ENCODE measurements around the gene LOXL1.
"Not testable (repeated sequence)": the region's sequence is repeated elsewhere in the genome, so short reads cannot be mapped to it uniquely, and the experiment has no call there.

LOXL1 gene

DNA sequence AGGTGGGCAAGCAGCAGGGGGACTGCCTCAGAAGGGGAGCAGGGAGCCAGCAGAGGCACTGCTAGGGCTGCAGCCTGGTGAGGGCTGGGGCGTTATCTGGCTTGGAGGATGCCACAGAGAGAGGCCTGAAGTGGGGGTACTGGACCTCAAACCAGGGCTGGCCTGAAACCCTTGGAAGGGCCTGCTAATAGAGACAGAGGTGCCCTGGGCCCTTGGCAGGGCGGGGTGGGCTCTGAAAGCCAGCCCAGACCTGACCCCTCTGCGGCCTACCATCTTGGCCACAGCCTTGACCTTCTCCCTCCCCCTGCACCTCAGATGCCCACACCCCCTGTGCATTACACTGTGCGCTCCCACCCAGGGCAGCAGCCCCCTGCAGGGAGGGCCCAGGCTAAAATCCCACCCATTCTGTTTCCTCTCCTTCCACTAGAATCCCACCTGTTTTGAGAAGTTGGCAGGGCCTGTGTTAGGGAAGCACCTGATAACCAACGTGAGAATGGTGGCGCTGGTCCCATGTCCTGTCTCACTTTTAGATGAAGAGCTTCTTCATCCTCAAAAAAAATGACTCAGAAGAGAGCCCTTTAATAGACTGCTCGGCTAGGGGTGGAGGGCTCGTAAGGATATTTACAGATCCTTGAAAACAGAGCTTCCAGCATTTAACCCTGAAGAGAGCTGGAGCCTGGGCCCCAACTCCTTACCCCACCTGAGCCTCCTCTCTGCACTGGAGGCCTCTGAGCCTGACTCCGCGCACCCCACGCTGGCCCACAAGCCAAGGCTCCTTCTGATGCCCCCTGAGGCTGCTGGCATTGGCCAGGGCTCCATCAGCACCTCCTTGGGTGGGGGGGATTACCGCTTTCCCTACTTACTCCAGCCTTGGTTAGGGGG, 29.8 kb downstream of the LOXL1 start:
- DNase-seq, result no peak

DNA sequence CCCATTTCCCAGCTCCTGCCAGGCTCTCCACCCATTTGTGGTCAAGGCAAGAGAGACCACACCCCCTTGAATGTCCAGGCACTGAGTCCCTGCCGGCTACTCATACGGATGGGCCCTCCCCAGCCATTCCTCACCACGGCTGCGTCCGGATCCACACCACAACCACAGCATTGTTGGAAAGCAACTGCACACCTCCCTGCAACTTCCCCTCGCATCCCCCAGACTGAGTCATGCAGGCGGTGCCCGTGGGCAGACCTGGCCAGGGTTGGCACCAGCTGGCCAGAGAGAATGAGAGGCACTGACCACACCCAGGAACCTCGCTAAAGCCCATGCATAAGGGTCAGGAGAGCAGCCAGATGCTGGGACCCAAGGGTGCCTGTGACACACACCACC, 30.5 kb downstream of the LOXL1 start:
- DNase-seq, result no peak

DNA sequence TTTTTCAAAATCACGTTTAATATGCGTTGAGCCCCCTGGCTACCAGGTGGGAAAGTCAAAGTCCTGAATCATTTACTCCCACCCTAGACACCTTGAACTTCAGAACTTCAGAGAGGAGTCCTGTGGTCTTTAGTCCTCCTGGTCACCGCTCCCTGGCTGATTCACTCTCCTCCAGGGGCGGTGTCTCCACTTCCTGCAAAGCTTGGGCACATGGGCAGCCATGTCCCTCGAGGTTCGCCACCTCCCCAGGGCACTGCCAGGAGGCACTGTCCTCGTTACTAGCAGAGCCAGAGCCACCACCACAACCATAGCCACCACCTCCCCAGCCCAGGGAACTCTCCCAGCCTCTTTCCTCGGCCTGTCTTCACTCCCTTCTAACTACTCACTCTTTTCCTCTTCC, 31.0 kb downstream of the LOXL1 start:
- DNase-seq, result no peak

DNA sequence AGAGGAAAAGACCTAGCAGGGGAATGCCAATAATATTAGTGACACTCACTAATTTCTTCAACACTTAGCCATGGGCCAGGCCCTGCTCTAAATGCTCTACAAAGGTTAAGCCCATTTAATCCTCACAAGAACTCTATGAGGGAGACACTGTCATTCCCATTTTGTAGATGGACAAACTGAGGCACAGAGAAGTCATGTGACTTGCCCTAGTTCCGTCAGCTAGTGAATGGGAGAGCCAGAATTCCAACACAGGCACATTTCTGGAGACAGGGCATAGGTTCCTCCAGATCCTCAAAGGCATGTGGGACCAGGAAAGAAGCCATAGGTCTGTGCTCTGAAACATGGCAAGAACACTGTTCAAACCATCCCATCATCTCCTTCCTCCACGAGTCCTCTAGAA, 31.5 kb downstream of the LOXL1 start:
- DNase-seq, result no peak

DNA sequence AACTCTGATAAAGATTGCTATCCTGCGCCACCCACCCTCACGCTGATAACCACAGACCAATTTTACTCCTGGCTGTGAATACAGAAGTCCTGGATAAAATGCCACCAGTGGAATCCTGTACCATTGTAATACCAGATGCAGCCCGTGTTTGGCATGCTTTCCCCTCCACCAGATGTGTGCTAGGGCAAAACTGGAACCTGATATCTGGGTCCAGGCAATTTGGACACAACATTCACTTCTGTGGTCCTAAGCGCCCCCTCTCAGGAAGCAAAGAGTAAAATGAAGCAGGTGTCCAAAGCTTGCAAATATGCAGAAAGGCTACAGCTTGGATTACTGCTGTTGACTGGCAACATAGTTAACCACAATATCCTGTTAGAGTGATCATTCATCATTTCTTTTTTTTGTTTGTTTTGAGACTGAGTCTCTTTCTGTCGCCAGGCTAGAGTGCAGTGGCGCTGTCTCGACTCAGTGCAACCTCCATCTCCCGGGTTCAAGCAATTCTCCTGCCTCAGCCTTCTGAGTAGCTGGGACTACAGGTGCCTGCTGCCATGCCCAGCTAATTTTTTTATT, 32.8 kb downstream of the LOXL1 start:
- DNase-seq, result peak; percentile 32 to 51

DNA sequence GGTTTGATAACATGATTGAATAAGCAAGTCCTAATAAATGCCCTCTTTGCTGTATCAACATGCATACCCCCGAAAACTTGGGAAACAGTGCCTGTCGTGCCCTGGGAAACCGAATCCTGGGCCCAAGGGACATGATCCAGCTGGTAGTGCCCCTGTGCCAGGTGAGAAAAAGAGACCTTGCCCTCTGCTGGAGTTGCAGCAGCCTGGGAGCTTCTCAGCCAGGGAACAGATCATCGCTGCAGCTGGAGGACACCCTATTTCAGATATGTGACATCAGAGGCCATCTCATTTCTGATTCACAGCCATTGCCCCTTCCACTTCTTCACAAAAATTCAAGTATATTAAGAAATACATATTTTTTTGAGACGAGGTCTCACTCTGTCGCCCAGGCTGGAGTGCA, 33.5 kb downstream of the LOXL1 start:
- no peak for DNase-seq

DNA sequence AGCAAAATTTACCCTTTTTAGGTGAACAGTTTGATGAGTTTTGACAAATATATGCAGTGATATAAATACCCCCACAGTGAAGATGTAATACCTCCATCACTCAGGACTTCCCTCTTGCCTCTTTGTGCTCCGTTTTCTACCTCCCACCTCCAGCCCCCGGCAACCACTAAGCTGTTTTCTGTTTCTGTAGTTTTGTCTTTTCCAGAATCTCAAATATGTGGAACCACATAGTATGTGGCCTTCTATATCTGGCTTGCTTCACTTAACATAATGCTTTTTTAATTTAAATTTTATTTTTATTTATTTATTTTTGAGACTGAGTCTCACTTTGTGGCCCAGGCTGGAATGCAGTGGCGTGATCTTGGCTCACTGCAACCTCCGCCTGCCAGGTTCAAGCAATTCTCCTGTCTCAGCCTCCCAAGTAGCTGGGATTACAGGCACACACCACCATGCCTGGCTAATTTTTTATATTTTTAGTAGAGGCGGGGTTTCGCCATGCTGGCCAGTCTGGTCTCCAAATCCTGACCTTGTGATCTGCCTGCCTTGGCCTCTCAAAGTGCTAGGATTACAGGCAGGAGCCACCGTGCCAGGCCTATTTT, 34.3 kb downstream of the LOXL1 start:
- not testable (repeated sequence) for DNase-seq

DNA sequence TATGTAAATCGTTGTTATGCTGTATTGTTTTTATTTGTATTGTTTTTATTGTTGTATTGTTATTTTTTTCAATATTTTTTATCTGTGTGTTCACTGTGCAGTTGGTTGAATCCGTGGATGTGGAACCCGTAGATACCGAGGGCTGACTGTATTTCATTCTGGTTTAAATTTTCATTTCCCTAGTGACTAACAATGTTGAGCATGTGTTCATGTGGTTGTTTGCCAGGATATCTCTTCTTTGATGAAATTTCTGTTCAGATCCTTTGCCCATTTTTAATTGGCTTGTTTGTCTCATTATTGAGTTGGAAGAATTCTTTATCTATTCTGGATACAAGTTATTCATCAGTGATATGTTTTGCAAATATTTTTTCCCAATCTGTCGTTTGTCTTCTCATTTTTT, 36.2 kb downstream of the LOXL1 start:
- DNase-seq, result no peak

DNA sequence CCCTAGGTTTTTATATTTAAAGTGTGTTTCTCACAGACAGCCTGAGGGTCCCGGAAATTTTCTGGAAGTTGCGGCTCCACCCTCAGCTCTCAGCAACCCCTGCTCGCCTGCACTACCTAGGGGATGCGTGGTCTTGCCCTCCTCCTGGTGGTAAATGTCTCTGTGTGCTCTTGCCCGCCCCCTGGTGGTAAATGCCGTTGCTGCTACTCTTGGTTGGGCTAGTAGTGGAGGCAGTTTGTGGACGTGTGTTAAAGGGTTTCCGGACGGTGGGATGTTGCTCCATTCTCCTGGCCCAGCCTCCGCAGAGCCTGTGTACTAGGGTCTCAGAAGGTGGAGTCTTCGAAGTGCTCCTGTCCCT, 38.5 kb downstream of the LOXL1 start:
- peak; percentile 82 to 87 for DNase-seq

DNA sequence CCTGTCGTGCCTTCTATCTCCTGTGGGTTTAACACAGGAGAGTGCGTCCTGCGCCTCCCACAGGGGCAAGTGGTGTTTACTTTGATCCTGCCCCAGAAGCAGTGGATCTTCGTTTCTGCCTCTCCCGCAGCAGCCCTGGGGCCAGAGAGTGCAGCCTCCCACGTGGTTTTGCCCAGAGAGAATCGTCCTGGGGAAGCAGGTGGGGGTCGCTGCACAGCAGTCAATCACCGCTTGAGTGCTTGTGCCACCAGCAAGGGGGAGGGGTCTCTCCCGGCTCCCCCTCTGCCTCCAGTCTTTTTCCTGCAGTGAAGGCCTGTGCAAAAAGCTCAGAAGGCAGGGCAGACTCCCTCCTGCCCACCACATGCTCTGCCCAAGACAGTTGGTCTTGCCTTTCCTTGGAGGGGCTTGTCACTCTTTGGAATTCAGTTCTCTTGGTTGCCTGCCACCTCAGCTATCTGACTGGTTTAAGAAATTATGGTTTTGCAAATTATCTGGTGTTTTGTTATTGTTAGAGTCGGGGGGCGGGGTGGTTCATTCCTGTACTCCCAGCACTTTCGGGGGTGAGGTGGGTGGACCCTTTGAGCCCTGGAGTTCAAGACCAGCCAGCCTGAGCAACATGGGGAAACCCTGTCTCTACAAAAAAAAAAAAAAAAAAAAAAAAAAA, 39.0 kb downstream of the LOXL1 start:
- DNase-seq, result no peak

DNA sequence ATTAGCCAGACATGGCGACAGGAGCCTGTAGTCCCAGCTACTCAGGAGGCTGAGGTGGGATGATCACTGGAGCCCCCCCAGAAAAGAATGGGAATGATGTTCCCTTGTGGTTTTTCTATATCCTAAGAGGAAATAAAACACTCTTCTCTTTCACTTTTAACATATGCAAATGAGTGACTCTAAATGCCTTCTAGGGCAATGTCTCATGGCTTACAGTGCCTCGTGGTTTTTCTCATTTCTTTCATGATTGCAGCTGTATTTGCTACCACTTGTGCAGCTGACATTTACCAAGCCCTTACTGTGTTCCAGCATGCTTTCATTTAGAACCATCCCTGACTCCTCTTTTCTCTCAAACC, 39.5 kb downstream of the LOXL1 start:
- DNase-seq, result peak in 1 of 2 donors; percentile 49

DNA sequence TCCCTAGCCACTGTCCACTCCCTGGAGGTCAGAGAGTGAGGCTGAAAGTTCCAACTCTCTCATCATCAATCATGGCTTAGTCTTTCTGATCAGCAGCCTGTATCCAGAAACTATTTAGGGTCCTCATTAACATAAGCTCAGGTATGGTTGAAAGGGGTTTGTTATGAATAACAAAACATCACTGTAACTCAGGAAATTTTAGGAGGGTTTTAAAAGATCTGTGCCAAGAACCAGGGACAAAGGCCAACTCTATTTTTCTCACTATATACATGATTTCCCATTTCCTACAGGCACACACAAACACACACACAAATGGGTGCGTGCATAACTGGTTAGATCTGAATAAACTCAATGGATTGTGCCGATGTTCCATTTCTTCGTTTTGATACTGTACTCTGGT, 42.2 kb downstream of the LOXL1 start:
- DNase-seq, result no peak

DNA sequence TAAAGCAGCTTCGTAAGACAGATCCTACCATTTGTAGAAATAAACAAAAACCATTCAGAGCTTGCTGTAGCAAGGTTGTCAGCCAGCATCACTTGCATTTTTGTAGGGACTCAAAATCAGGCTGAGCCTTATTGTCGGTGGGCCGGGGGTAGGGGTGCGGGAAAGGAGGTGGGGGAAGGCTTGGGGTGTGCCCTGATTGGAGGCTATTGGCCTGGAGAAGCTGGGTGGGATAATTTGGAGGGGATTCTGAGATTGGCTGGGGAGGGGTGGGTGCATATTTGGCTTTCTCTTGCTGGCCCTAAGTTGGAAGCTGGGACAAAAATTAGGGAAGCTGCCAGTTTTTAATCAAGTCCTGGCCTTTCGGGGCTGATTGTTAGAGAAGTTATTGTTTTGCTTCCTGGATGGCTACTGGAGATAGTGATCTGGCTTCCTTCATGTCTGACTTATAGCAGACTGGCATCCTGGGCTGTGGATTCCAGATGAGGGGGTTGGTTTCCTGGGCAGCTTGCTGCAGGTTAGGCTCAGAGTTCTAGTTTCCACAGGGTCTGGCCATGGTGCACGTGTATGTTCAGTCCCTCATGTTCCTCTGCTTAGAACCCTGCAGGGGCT, 43.0 kb downstream of the LOXL1 start:
- no peak for DNase-seq

DNA sequence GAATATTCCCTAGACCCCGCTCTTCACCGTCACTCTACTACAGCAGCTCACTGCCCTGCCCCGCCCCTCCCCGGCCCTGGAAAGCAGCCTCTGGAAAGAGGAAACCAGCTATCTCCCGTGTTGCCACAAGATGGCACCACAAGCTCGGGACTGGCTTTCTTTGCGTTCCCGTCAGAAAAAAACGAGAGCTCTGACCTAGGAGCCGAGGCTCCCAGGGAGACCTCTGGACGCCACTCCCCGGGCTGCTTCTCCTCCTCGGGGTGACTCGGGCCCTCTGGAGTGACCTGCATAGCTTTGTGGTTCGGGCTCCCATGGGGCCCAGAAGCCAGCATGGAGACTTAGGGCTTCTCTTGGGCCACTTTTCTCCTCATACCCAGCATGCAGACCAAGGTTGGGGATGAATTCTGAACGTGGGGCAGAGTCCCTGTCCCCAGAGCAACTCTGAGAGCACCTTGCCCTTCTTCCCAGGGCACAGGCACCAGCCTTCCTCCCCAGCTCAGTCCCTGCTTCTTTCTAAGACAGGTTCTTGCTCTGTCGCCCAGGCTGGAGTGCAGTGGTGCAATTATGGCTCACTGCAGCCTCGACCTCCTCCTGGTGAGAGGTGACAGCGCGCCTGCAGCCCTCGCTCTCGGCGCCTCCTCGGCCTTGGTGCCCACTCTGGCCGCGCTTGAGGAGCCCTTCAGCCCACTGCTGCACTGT, 46.9 kb downstream of the LOXL1 start:
- peak; percentile 81 to 84 for DNase-seq

DNA sequence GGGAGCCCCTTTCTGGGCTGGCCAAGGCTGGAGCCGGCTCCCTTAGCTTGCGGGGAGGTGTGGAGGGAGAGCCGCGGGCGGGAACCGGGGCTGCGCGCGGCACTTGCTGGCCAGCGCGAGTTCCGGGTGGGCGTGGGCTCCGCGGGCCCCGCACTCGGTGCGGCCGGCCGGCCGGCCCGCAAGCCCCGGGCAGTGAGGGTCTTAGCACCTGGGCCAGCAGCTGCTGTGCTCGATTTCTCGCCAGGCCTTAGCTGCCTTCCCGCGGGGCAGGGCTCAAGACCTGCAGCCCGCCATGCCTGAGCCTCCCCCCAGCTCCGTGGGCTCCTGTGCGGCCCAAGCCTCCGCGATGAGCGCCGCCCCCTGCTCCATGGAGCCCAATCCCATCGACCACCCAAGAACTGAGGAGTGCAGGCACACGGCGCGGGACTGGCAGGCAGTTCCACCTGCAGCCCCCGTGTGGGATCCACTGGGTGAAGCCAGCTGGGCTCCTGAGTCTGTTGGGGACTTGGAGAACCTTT, 47.5 kb downstream of the LOXL1 start:
- not testable (repeated sequence) for DNase-seq

DNA sequence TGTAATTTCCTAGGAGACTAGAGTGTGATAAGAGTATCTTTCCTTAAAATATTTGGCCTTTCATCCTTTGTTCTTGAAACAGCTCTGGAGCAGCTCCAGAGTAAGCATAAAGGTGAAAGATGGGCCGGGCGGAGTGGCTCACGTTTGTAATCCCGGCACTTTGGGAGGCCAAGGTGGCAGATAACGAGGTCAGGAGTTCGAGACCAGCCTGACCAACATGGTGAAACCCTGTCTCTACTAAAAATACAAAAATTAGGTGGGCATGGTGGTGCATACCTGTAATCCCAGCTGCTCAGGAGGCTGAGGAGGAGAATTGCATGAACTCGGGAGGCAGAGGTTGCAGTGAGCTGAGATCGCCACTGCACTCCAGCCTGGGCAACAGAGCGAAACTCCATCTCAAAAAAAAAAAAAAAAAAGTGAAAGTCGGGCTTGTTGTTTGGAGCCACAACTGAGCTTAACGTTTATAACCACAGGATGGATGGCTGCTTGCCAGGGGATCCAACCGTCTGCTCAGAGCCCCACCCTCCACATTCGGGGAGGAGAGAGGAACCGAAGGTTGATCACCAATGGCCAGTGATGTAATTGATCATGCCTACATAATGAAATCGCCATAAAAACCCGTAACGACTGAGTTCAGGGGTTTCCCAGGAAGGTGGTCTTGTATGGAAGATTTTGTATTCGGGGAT, 49.3 kb downstream of the LOXL1 start:
- DNase-seq, result peak; percentile 38 to 51

DNA sequence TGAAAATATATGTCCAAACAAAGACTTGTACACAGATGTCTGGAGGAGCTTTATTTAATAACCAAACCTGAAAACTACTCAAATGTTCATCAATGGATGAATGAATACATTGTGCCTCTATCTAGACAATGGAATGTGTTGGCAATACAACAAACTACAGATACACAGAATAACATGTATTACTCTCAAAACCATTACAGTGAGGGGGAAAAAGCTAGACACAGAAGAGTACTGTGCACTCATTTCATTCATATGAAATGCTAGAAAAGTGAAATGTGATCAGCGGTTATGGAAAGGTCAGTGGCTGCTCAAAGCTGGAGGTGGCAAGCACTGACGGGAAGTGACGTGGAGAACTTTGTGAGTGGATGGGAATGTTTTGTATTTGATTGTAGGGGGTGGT, 52.6 kb downstream of the LOXL1 start:
- no peak for DNase-seq

DNA sequence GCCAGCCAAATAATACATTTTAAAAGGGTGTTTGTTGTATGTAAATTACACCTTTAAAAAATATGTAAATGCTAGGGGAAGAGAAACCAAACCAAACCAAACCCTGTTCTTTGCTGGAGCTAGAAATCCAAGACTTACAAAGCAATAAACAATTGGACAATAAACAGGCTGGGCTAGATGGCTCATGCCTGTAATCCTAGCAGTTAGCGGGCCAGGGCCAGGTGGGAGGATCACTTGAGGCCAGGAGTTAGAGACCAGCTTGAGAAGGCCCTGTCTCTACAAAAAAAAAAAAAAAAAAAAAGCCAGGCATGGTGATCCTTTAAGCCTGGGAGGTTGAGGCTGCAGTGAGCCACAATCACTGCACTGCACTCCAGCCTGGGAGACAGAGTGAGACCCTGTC, 53.4 kb downstream of the LOXL1 start:
- no peak for DNase-seq

DNA sequence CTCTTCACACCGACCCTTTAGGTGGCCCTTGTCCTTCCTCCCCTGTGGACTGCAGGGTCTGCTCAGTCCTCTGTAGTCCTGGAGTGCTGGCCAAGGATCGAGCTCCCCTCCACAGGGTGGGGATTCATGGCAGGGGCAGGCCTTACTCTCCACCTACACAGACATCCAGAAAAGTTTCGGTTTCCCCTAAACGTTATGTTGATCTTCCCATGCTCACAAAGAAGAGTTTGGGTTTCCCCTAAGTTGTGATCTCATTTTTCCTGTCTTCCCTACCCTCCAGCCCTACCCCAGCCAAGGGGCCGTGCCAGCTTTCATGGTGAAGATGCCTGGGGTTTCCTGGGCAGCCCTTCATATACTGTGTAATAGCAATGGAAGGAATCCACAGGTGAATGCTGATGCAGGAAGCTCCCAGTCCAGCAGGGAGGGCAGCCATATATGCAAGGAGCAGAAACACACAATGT, 55.5 kb downstream of the LOXL1 start:
- no peak for DNase-seq

DNA sequence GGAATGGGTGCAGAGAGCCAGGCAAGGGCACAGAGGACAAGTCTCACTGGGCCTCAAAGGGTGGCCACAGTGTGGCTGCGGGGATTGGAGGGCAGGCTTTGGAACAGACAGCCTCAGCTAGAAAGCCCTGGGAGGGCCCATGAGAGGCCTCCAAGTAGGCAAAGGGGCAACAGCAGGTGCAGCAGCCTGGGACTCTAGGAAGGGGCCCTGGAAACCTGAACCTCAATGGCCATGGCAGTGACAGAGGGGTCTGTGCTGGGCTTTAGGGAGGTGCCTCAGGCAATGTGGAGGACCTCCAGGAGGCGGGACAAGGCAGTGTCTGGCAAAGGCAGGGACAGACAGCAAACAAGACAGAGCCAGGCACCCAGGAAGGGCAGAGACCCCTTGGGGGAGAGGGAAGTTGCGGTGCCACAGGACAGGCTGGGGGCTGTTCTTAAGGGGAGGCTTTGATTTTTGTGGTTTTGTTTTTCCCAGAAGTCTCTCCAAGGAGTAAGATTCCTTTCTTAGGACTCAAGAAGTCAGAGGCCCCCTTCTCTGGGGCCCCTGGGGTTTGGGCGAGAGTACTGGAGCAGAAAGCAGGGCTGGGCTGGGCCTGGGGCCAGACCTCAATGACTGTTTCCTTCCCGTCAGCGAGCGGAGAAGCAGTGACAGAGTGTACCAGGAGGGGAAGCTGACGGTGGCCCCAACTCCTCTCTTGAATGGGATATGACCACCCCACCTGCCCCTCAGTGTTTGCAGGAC, 56.1 kb downstream of the LOXL1 start:
- DNase-seq, result peak in 1 of 2 donors; percentile 34

DNA sequence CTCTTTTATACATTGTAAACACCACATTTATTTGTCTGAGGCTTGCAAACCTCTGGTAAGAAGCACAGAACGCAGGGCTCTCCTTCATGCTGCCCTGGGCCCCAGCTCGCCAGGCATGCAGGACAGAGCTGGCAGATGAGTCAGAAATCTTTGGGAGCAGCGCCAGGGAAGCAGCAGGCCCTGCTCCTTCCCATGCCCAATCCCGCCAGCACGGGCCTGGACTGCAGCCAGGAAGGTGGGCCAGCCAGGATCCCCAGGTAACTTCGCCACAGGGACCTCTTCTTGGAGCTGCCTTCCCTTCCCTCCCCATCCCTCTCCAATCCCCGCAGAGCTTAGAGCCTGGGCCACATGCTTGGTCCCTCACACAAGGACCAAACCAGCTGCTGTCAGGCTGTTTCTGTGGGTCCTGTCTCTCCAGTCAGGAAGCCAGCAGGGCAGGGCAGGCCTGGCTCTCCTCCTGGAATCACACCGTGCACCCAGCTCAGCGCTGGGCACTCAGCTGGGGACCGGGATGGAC, 57.0 kb downstream of the LOXL1 start:
- DNase-seq, result no peak
